Measurements from ENCODE around the gene OR6C3. TPM values are rescaled to one million over a fixed set of nuclear protein-coding genes. Genes with fewer than 3 reads are reported as not detected.

OR6C3 gene
- total and polyA plus RNA-seq, 2 experiments from 2014 or later, result not detected

DNA sequence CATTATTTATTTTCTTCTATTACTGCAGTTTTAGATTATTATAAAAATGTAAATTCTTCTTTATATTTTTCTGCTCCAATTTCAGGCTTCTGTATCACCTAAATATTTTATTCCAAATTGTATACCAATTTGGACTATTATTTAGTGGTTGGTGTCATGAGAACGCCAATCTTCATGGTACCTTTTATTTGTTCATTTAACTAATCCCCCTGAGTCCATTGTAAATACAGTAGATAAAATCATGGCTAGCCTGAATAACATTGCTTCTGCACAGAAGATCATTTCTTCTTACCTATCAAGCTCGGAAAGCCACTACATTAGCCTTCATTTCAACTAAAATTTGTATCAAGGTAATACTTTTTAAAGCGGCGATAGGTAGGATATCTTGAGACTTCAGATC is 32.1 kb downstream of the OR6C3 start, which contains the start of gene OR6C75:
Gene OR6C75 (plus strand): TSS at position 301 of the 400 bp plus-strand sequence. CDS start 2,136 bp downstream, outside the sequence.
- Histone ChIP-seq H3K27ac (no peak within 1 kb of the TSS), H3K4me3 (no peak within 1 kb of the TSS), H3K9me2 (replicated peaks; ENCODE audit: insufficient read depth) (no peaks in the 10 kb centered on the region), H2AFZ (no peak within 1 kb of the TSS), H3K4me1 (ENCODE audit: insufficient read depth) (no peaks in the 10 kb centered on the region), H3K4me2 (no peak within 1 kb of the TSS), H4K20me1 (ENCODE audit: insufficient read depth, poor library complexity, severe bottlenecking) (no peaks in the 10 kb centered on the region), H3K9me3 (ENCODE audit: low read depth) (no peaks in the 10 kb centered on the region), H3K36me3 (replicated peaks; ENCODE audit: insufficient read depth, low read depth) (no peaks in the 10 kb centered on the region), H3K27me3 (no peaks in the 10 kb centered on the region), H3K79me2 (no peaks in the 10 kb centered on the region)
- no peak for DNase-seq (ENCODE audit: low spot score)
- TF ChIP-seq EZH2 (IDR thresholded peaks at IDR 0.05; ENCODE audit: borderline replicate concordance) (no peak), EZH2phosphoT487 (IDR thresholded peaks at IDR 0.05; ENCODE audit: low read depth, severe bottlenecking, unreplicated experiment) (no peak)
- TF ChIP-seq, protein P1, sequence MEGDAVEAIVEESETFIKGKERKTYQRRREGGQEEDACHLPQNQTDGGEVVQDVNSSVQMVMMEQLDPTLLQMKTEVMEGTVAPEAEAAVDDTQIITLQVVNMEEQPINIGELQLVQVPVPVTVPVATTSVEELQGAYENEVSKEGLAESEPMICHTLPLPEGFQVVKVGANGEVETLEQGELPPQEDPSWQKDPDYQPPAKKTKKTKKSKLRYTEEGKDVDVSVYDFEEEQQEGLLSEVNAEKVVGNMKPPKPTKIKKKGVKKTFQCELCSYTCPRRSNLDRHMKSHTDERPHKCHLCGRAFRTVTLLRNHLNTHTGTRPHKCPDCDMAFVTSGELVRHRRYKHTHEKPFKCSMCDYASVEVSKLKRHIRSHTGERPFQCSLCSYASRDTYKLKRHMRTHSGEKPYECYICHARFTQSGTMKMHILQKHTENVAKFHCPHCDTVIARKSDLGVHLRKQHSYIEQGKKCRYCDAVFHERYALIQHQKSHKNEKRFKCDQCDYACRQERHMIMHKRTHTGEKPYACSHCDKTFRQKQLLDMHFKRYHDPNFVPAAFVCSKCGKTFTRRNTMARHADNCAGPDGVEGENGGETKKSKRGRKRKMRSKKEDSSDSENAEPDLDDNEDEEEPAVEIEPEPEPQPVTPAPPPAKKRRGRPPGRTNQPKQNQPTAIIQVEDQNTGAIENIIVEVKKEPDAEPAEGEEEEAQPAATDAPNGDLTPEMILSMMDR (IDR thresholded peaks at IDR 0.05; ENCODE audit: poor library complexity), result no peak
- 87% methylated on average over 4 of the region's 4 CpGs for WGBS (ENCODE audit: low lambda C conversion rate, missing lambda C conversion rate)

DNA sequence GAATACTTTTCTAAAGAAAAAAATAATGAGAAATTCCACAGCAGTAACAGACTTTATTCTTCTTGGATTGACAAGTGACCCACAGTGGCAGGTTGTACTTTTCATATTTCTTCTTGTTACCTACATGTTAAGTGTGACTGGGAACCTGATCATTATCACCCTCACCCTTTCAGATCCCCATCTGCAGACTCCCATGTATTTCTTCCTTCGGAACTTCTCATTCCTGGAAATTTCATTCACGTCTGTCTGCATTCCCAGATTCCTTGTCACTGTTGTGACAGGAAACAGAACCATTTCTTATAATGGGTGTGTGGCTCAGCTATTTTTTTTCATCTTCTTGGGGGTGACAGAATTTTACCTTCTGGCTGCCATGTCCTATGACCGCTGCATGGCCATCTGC is 34.5 kb downstream of the OR6C3 start:
- Histone ChIP-seq H3K36me3 (replicated peaks; ENCODE audit: insufficient read depth, low read depth) (no peaks in the 10 kb centered on the region), H3K27me3 (no peaks in the 10 kb centered on the region), H2AFZ (no peak overlapping the region), H3K9me3 (ENCODE audit: low read depth) (no peaks in the 10 kb centered on the region), H3K79me2 (no peaks in the 10 kb centered on the region), H4K20me1 (ENCODE audit: insufficient read depth, poor library complexity, severe bottlenecking) (no peaks in the 10 kb centered on the region), H3K27ac (no peak overlapping the region), H3K9me2 (replicated peaks; ENCODE audit: insufficient read depth) (no peaks in the 10 kb centered on the region), H3K4me2 (no peak overlapping the region), H3K4me3 (no peak overlapping the region), H3K4me1 (ENCODE audit: insufficient read depth) (no peaks in the 10 kb centered on the region)
- TF ChIP-seq, protein P1 (IDR thresholded peaks at IDR 0.05; ENCODE audit: poor library complexity), result no peak
- no peak for TF ChIP-seq EZH2phosphoT487 (IDR thresholded peaks at IDR 0.05; ENCODE audit: low read depth, severe bottlenecking, unreplicated experiment)
- TF ChIP-seq EZH2 (IDR thresholded peaks at IDR 0.05; ENCODE audit: borderline replicate concordance), result no peak
- DNase-seq (ENCODE audit: low spot score), result no peak
- WGBS (ENCODE audit: low lambda C conversion rate, missing lambda C conversion rate), result 81% methylated on average over 3 of the region's 3 CpGs

DNA sequence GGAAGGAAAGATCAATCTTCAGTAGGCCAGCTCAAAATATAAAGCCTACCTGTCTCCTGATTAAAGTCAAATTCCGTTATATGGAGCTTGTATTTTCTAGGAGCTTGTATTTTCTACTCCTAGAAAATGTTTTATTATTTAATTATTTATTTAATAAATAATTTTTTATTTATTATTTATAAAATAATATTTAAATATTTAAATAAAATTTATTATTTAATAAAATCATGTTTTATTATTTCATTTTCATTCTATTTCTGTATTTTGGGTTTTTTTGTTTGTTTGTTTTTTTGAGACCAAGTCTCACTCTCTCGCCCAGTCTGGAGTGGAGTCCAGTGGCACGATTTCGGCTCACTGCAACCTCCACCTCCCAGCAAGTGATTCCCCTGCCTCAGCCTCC is 42.0 kb downstream of the OR6C3 start:
- no peaks in the 10 kb centered on the region for H3K36me3 ChIP-seq (replicated peaks; ENCODE audit: insufficient read depth, low read depth)
- no peaks in the 10 kb centered on the region for H3K4me1 ChIP-seq (ENCODE audit: insufficient read depth)
- H3K27me3 ChIP-seq, result no peaks in the 10 kb centered on the region
- WGBS (ENCODE audit: low lambda C conversion rate, missing lambda C conversion rate), result 74% methylated on average over 4 of the region's 4 CpGs
- H4K20me1 ChIP-seq (ENCODE audit: insufficient read depth, poor library complexity, severe bottlenecking), result no peaks in the 10 kb centered on the region
- H2AFZ ChIP-seq, result no peak overlapping the region
- no peak overlapping the region for H3K4me2 ChIP-seq
- DNase-seq (ENCODE audit: low spot score), result no peak
- H3K9me3 ChIP-seq (ENCODE audit: low read depth), result no peaks in the 10 kb centered on the region
- no peaks in the 10 kb centered on the region for H3K79me2 ChIP-seq
- TF ChIP-seq, protein P1 (IDR thresholded peaks at IDR 0.05; ENCODE audit: poor library complexity), result no peak
- TF ChIP-seq EZH2phosphoT487 (IDR thresholded peaks at IDR 0.05; ENCODE audit: low read depth, severe bottlenecking, unreplicated experiment) (no peak), EZH2 (IDR thresholded peaks at IDR 0.05; ENCODE audit: borderline replicate concordance) (no peak)
- no peak overlapping the region for H3K27ac ChIP-seq
- no peaks in the 10 kb centered on the region for H3K9me2 ChIP-seq (replicated peaks; ENCODE audit: insufficient read depth)
- no peak overlapping the region for H3K4me3 ChIP-seq

Other genes with a start within 250 kb of the OR6C3 start
- gene OR9K2, start 204.3 kb upstream of the OR6C3 start, total RNA-seq, result not detected in 2 replicates
- not detected in 2 replicates for gene OR9K2, start 204.3 kb upstream of the OR6C3 start, polyA plus RNA-seq
- gene OR10A7, start 109.7 kb upstream of the OR6C3 start, total RNA-seq, result not detected in 2 replicates
- not detected in 2 replicates for gene OR10A7, start 109.7 kb upstream of the OR6C3 start, polyA plus RNA-seq
- not detected in 2 replicates for gene OR6C74, start 86.1 kb upstream of the OR6C3 start, total RNA-seq
- gene OR6C74, start 86.1 kb upstream of the OR6C3 start, polyA plus RNA-seq, result not detected in 2 replicates
- not detected in 2 replicates for gene OR6C6, start 34.2 kb upstream of the OR6C3 start, total RNA-seq
- not detected in 2 replicates for gene OR6C6, start 34.2 kb upstream of the OR6C3 start, polyA plus RNA-seq
- gene OR6C1, start 16.4 kb upstream of the OR6C3 start, total RNA-seq, result not detected in 2 replicates
- gene OR6C1, start 16.4 kb upstream of the OR6C3 start, polyA plus RNA-seq, result not detected in 2 replicates
- gene OR6C75, start 32.2 kb downstream of the OR6C3 start, total RNA-seq, result not detected in 2 replicates
- gene OR6C75, start 32.2 kb downstream of the OR6C3 start, polyA plus RNA-seq, result not detected in 2 replicates
- not detected in 2 replicates for gene OR6C65, start 69.8 kb downstream of the OR6C3 start, total RNA-seq
- gene OR6C65, start 69.8 kb downstream of the OR6C3 start, polyA plus RNA-seq, result not detected in 2 replicates
- not detected in 2 replicates for gene OR6C76, start 95.5 kb downstream of the OR6C3 start, total RNA-seq
- not detected in 2 replicates for gene OR6C76, start 95.5 kb downstream of the OR6C3 start, polyA plus RNA-seq
- not detected in 2 replicates for gene OR6C2, start 113.3 kb downstream of the OR6C3 start, total RNA-seq
- gene OR6C2, start 113.3 kb downstream of the OR6C3 start, polyA plus RNA-seq, result not detected in 2 replicates
- not detected in 2 replicates for gene OR6C70, start 139.4 kb downstream of the OR6C3 start, total RNA-seq
- not detected in 2 replicates for gene OR6C70, start 139.4 kb downstream of the OR6C3 start, polyA plus RNA-seq
- gene OR6C68, start 161.6 kb downstream of the OR6C3 start, total RNA-seq, result not detected in 2 replicates
- not detected in 2 replicates for gene OR6C68, start 161.6 kb downstream of the OR6C3 start, polyA plus RNA-seq
- not detected in 2 replicates for gene OR6C4, start 218.9 kb downstream of the OR6C3 start, total RNA-seq
- gene OR6C4, start 218.9 kb downstream of the OR6C3 start, polyA plus RNA-seq, result not detected in 2 replicates
- not detected in 2 replicates for gene OR2AP1, start 241.7 kb downstream of the OR6C3 start, total RNA-seq
- not detected in 2 replicates for gene OR2AP1, start 241.7 kb downstream of the OR6C3 start, polyA plus RNA-seq